ENCODE measurements around the gene ZNF141. TPM values are rescaled to one million over a fixed set of nuclear protein-coding genes. Genes with fewer than 3 reads are reported as not detected.

ZNF141 gene
- total and polyA plus RNA-seq, 7 experiments from 2014 or later, result 10.7 to 76.1 (median 24.2) TPM

DNA sequence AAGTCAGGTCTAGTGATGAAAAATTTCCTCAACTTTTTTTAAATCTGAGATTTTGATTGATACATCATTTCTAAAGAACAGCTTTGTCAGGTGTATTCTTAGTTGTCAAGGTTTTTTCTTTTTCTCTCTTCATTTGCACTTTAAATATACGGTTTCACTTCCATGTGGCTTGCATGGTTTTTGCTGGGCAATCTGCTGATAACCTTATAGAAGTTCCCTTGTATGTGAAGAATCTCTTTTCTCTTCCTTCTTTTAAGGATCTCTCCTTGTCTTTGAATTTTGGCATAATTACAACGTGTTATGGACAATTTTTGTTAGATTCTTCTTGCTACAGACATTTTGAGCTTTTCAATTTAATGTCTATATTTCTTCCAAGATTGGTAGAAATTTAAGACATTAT is 85.0 kb downstream of the ZNF141 start:
- no peaks in the 10 kb centered on the region for H3K27me3 ChIP-seq (ENCODE audit: control insufficient read depth in 2 of 2, insufficient read depth in 2 of 2, low read length in 2 of 2)
- Mint-ChIP-seq H3K27me3 (no peaks in the 10 kb centered on the region), H3K4me3 (no peak overlapping the region), H3K9me3 (peaks cover 15 to 98% (median 75%) of the 10 kb centered on the region in 11 donors), H3K27ac (no peak overlapping the region), H3K36me3 (peaks cover 14 to 26% (median 20%) of the 10 kb centered on the region in 5 donors), H3K4me1 (no peaks in the 10 kb centered on the region)
- H3K9me3 ChIP-seq (ENCODE audit: control insufficient read depth in 2 of 3, low read length in 3 of 3), result peaks cover 26 to 91% (median 28%) of the 10 kb centered on the region in 3 experiments
- intact Hi-C loops (cut with micrococcal nuclease), result no loop called here
- no peak overlapping the region for H3K4me3 ChIP-seq (ENCODE audit: low read length)
- POLR2A ChIA-PET, result no interaction called here
- no peak overlapping the region for H3K27ac ChIP-seq (ENCODE audit: low read depth, low read length)
- H3K36me3 ChIP-seq (ENCODE audit: control insufficient read depth in 2 of 3, insufficient read depth in 3 of 3, low read length in 3 of 3), result peaks cover 0 to 14% (median 0%) of the 10 kb centered on the region in 3 experiments
- CTCF ChIA-PET, result interaction anchor here (0.7 kb wide), 1 partner anchor 41 kb away, joined by 6 read pairs; no protein-coding TSS in a partner anchor
- H3K4me1 ChIP-seq (ENCODE audit: control insufficient read depth in 2 of 2, insufficient read depth in 2 of 2, low read length in 2 of 2), result no peaks in the 10 kb centered on the region
- ATAC-seq (no peak), DNase-seq (no peak)

Small RNAs within 50 kb of the gene (microRNA-seq; reads per million reads assigned to microRNA genes)
- gene MIR571 (ENCODE audit: borderline microRNAs expressed), result not detected

Other genes with a start within 250 kb of the ZNF141 start
- 10 to 100 TPM in 2 of 5 experiments, 1 to 10 TPM in 3; 2.4 to 12.3 (median 10.0) TPM for gene ZNF718, start 213.3 kb upstream of the ZNF141 start, total RNA-seq
- gene ZNF718, start 213.3 kb upstream of the ZNF141 start, polyA plus RNA-seq, result 1 to 10 TPM; 6.0 to 7.0 TPM
- gene ZNF732, start 32.3 kb upstream of the ZNF141 start, total RNA-seq, result not detected
- gene ZNF732, start 32.3 kb upstream of the ZNF141 start, polyA plus RNA-seq, result not detected
- 10 to 100 TPM; 34.0 to 81.5 (median 42.1) TPM for gene ZNF721, start 161.3 kb downstream of the ZNF141 start, total RNA-seq
- gene ZNF721, start 161.3 kb downstream of the ZNF141 start, polyA plus RNA-seq, result 10 to 100 TPM; 48.9 to 50.2 TPM
- 100 to 1,000 TPM in 2 of 5 experiments, 10 to 100 TPM in 3; 74.1 to 122 (median 97.6) TPM for gene PIGG, start 161.4 kb downstream of the ZNF141 start, total RNA-seq
- gene PIGG, start 161.4 kb downstream of the ZNF141 start, polyA plus RNA-seq, result 10 to 100 TPM; 20.8 to 29.4 TPM
- gene TMEM271, start 238.5 kb downstream of the ZNF141 start, total RNA-seq, result not detected
- not detected for gene TMEM271, start 238.5 kb downstream of the ZNF141 start, polyA plus RNA-seq